ENCODE results near the gene SLC5A6. TPM values are rescaled to one million over a fixed set of nuclear protein-coding genes. Genes with fewer than 3 reads are reported as not detected.

The SLC5A6 gene
- total and polyA plus RNA-seq, 2 of the 8 experiments (the other 6 are each of a cell fraction or from before 2014, with no cell fraction given), result 118 to 183 TPM

- TF ChIP-seq GABPA (IDR thresholded peaks at IDR 0.05; ENCODE audit: borderline replicate concordance, insufficient read depth, low read length) (no peak; the same call in 1 of the 2 replicates), HDAC2 (IDR thresholded peaks at IDR 0.05; ENCODE audit: borderline replicate concordance in 1 of 2, low read depth in 2 of 2, low read length in 2 of 2) (no peak), NANOG (IDR thresholded peaks at IDR 0.05; ENCODE audit: insufficient read depth, low read depth, low read length, poor library complexity, severe bottlenecking) (no peak), KDM4A (IDR thresholded peaks at IDR 0.05; ENCODE audit: low read depth, low read length, severe bottlenecking) (peak; percentile 51), CBX5 (IDR thresholded peaks at IDR 0.05; ENCODE audit: low read depth, low read length) (no peak), POLR2AphosphoS5 (IDR thresholded peaks at IDR 0.05; ENCODE audit: low read depth, low read length) (peak; percentile 50; the same call in 1 of the 2 replicates), FOSL1 (IDR thresholded peaks at IDR 0.05; ENCODE audit: insufficient read depth, low read depth, low read length) (no peak), CREB1 (IDR thresholded peaks at IDR 0.05) (no peak; the same call in 1 of the 2 replicates), EZH2 (IDR thresholded peaks at IDR 0.05; ENCODE audit: low read depth, low read length, severe bottlenecking) (peak; percentile 13), CTBP2 (IDR thresholded peaks at IDR 0.05; ENCODE audit: borderline replicate concordance, insufficient read depth, insufficient read length, low read length) (peak; percentile 16), RAD21 (IDR thresholded peaks at IDR 0.05 in 1 of 2, conservative IDR thresholded peaks at IDR 0.05 in 1 of 2; ENCODE audit: low read depth in 2 of 2, low read length in 2 of 2) (peak; percentile 95 to 96), SP4 (IDR thresholded peaks at IDR 0.05; ENCODE audit: low read length) (no peak), SUZ12 (IDR thresholded peaks at IDR 0.05; ENCODE audit: low read length) (0 out of 2 replicates have a peak, but pooled peaks have one; percentile 23), EGR1 (IDR thresholded peaks at IDR 0.05; ENCODE audit: borderline replicate concordance, low read depth, low read length) (no peak), RXRA (IDR thresholded peaks at IDR 0.05; ENCODE audit: insufficient read depth, low read depth, low read length) (no peak), KDM5A (IDR thresholded peaks at IDR 0.05; ENCODE audit: low read length) (no peak), EP300 (IDR thresholded peaks at IDR 0.05; ENCODE audit: borderline replicate concordance in 1 of 2, low read depth in 2 of 2, low read length in 2 of 2) (no peak), SIRT6 (IDR thresholded peaks at IDR 0.05; ENCODE audit: low read length) (no peak), SAP30 (IDR thresholded peaks at IDR 0.05; ENCODE audit: insufficient read depth, insufficient replicate concordance, low read length) (no peak), POU5F1 (IDR thresholded peaks at IDR 0.05; ENCODE audit: low read depth, low read length) (no peak), BCL11A (IDR thresholded peaks at IDR 0.05; ENCODE audit: low read depth in 2 of 2, low read length in 2 of 2) (no peak)
- TF ChIP-seq, protein P1, sequence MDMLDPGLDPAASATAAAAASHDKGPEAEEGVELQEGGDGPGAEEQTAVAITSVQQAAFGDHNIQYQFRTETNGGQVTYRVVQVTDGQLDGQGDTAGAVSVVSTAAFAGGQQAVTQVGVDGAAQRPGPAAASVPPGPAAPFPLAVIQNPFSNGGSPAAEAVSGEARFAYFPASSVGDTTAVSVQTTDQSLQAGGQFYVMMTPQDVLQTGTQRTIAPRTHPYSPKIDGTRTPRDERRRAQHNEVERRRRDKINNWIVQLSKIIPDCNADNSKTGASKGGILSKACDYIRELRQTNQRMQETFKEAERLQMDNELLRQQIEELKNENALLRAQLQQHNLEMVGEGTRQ (IDR thresholded peaks at IDR 0.05; ENCODE audit: low read length), result no peak
Observed at GRCh38 chr2:27249891-27250651, 38.0 kb upstream of the SLC5A6 start (continued).
